Measurements from ENCODE around the gene DCLK2. TPM values are rescaled to one million over a fixed set of nuclear protein-coding genes. Genes with fewer than 3 reads are reported as not detected.

The DCLK2 gene
- total RNA-seq, 3 donors from 2014 or later, result 3.4 to 5.2 (median 4.0) TPM

DNA sequence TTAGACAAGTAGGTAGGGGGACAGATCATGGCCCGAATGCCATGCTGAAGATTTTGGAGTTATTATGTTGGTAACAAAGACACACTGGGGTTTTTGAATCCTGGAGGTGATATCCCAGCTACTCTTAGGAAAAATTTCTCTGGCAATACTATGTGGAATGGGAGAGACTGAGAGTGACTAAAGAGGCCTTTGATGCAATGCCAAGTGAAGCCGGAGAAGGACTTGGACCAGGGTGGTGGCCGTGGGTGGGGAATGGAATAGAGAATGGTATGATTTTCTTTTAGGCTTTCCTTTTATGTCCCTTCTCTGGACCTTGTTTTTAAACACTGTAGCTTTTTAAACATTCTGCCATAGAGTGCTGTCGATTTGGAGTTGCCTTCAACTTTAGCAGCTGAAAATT, 141.6 kb downstream of the DCLK2 start:
- peak in 1 of 2 donors; percentile 26 for DNase-seq (ENCODE audit: low spot score in 2 of 2)
- Histone ChIP-seq H3K4me3 (no peak overlapping the region), H3K9me3 (no peaks in the 10 kb centered on the region), H3K27ac (peak overlapping the region in 1 of 2 donors; percentile 4), H3K27me3 (no peaks in the 10 kb centered on the region), H3K4me1 (no peaks in the 10 kb centered on the region), H3K36me3 (no peaks in the 10 kb centered on the region)
- intact Hi-C loops (cut with DNase I; ENCODE audit: low total_unique reads), result no loop called here
- TF ChIP-seq, protein P1, sequence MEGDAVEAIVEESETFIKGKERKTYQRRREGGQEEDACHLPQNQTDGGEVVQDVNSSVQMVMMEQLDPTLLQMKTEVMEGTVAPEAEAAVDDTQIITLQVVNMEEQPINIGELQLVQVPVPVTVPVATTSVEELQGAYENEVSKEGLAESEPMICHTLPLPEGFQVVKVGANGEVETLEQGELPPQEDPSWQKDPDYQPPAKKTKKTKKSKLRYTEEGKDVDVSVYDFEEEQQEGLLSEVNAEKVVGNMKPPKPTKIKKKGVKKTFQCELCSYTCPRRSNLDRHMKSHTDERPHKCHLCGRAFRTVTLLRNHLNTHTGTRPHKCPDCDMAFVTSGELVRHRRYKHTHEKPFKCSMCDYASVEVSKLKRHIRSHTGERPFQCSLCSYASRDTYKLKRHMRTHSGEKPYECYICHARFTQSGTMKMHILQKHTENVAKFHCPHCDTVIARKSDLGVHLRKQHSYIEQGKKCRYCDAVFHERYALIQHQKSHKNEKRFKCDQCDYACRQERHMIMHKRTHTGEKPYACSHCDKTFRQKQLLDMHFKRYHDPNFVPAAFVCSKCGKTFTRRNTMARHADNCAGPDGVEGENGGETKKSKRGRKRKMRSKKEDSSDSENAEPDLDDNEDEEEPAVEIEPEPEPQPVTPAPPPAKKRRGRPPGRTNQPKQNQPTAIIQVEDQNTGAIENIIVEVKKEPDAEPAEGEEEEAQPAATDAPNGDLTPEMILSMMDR (IDR thresholded peaks at IDR 0.05), result no peak
- TF ChIP-seq POLR2A (IDR thresholded peaks at IDR 0.05) (no peak), POLR2AphosphoS5 (IDR thresholded peaks at IDR 0.05) (no peak)

DNA sequence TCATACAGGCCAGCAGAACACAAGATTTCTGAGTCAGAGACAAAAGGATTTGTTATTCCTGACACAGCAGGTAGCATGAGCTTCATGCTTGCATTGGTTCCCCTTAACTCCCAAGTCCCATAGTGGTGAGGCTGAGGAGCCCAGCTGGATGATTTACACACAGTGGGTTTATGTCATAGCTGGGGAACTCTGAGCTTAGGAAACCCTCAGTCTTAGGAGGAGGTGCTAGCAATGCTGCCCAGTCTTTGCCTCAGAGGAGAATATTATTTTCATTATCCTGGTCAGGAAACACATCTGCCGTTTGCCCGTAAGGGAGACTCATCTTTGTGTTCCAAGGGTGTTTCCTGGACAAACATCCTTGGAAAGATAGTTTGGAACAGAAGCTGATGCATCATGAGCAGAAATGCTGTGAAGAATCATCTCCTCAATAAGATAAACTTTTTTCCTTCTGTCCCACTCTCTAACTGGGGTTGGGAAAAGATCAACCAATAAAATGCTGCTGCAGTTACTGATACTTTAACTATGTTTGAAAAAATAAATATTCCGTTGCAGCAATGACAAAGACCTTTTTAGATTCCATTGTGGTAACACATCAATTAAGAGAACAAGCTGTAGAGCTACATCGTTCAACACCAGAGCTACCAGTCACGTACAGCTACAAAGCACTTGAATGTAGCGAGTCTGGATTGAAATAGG, 146.8 kb downstream of the DCLK2 start:
- no peaks in the 10 kb centered on the region for H3K9me3 ChIP-seq
- DNase-seq (ENCODE audit: low spot score in 2 of 2), result no peak
- no peak for TF ChIP-seq POLR2AphosphoS5 (IDR thresholded peaks at IDR 0.05)
- no peak for TF ChIP-seq POLR2A (IDR thresholded peaks at IDR 0.05)
- TF ChIP-seq, protein P1 (IDR thresholded peaks at IDR 0.05), result no peak
- H3K36me3 ChIP-seq, result no peaks in the 10 kb centered on the region
- no peaks in the 10 kb centered on the region for H3K4me1 ChIP-seq
- intact Hi-C loops (cut with DNase I; ENCODE audit: low total_unique reads), result no loop called here
- no peaks in the 10 kb centered on the region for H3K27me3 ChIP-seq
- H3K27ac ChIP-seq, result no peak overlapping the region
- no peak overlapping the region for H3K4me3 ChIP-seq

DNA sequence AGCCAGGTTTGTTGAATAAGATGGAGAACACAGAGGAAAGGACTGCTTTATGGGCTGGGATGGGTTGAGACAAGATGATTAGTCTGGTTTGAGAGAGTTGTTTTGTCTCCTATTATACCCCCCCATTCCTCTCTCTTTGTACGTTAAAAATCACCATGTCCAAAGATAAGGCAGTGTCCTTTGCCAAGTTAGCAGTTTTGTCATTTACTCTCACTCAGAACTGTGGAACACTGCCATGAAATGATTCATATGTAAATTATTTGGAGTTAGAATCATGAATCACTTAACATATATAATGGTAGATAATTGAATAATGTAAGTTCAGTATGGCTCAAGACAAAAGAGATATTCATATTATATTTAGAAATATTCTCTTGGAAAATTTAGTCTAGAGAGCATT, 151.3 kb downstream of the DCLK2 start:
- intact Hi-C loops (cut with DNase I; ENCODE audit: low total_unique reads), result no loop called here
- no peak for TF ChIP-seq POLR2AphosphoS5 (IDR thresholded peaks at IDR 0.05)
- H3K27me3 ChIP-seq, result no peaks in the 10 kb centered on the region
- no peak overlapping the region for H3K27ac ChIP-seq
- H3K9me3 ChIP-seq, result no peaks in the 10 kb centered on the region
- H3K4me3 ChIP-seq, result no peak overlapping the region
- no peaks in the 10 kb centered on the region for H3K36me3 ChIP-seq
- DNase-seq (ENCODE audit: low spot score in 2 of 2), result no peak
- H3K4me1 ChIP-seq, result no peaks in the 10 kb centered on the region

DNA sequence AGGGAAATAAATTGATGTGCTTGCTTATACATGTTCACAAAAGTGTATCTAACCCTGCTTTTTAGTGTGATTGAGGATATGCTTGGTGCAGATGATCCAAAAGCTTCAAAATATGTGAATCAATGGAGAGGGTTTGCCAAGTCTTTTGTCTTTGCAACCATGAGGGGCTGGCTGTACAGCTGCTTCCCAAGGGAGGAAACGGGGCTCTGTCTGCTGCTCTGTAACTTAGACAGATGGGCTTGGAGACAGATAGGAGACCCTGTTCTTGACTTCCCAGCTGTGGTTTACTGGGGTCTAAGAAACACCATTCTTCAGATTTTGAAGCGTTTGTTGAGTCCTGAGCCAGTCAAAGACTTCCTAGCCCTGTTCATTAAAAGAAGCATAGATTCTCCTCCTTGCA, 152.3 kb downstream of the DCLK2 start:
- Histone ChIP-seq H3K27ac (no peak overlapping the region), H3K27me3 (no peaks in the 10 kb centered on the region), H3K4me3 (no peak overlapping the region), H3K4me1 (no peaks in the 10 kb centered on the region), H3K36me3 (no peaks in the 10 kb centered on the region), H3K9me3 (no peaks in the 10 kb centered on the region)
- DNase-seq (ENCODE audit: low spot score in 2 of 2), result no peak
- TF ChIP-seq, protein P1 (IDR thresholded peaks at IDR 0.05), result no peak
- no peak for TF ChIP-seq POLR2AphosphoS5 (IDR thresholded peaks at IDR 0.05)
- intact Hi-C loops (cut with DNase I; ENCODE audit: low total_unique reads), result no loop called here

DNA sequence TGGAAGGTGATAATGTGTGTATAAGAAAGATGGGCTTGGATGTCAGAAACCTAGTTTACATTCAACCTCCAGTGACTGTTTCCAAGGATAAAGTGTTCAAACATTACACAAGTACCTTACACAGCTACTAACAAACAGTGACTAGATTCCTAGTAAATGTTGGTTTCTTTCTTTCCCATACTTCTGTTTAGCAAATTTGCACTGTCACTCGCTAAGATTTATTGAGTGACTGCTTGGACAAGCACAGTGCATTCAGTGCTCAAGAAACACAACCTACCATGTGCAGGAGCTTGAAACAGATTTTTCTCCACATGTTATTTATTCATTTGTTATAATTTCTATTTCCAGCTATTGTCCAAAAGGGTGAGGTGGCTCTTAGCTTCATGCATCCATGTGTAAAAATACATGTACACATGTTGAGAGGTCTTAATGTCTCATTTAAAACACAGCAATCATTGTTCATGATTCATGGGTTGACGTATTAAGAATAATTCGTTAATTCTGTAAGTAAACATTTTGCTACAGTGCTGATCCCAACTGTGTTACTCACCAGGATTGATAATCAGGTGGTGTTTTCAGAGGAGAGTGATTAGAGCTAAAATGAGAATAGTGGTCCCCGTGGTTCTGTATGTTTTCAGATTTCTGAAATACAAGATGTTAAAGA, 153.0 kb downstream of the DCLK2 start:
- Histone ChIP-seq H3K27ac (no peak overlapping the region), H3K9me3 (no peaks in the 10 kb centered on the region), H3K4me1 (no peaks in the 10 kb centered on the region), H3K36me3 (no peaks in the 10 kb centered on the region), H3K27me3 (no peaks in the 10 kb centered on the region), H3K4me3 (no peak overlapping the region)
- DNase-seq (ENCODE audit: low spot score in 2 of 2), result no peak
- intact Hi-C loops (cut with DNase I; ENCODE audit: low total_unique reads), result no loop called here
- TF ChIP-seq POLR2A (IDR thresholded peaks at IDR 0.05) (no peak), POLR2AphosphoS5 (IDR thresholded peaks at IDR 0.05) (no peak)
- TF ChIP-seq, protein P1 (IDR thresholded peaks at IDR 0.05), result no peak
